Pancreas (tissue), 10 donors: Measurements from ENCODE around the gene LUM. TPM values are rescaled to one million over a fixed set of nuclear protein-coding genes. Genes with fewer than 3 reads are reported as not detected.

Source experiments
- ATAC-seq, 4 donors: fragments of 200-7000 bp; cut with Tn5 transposase; one replicate each; pipeline versions ENCODE4 v1.8.0 to v1.9.1; 2020; ENCODE audit warnings: mild to moderate bottlenecking in 4 of 4, moderate library complexity in 4 of 4
- DNase-seq, 6 donors: peaks; one replicate each; pipeline ENCODE4 v3.0.0-alpha.2; 2020
- FAIRE-seq: peaks from 2 replicates; lab custom pipeline; 2012; peaks lifted over from hg19 to GRCh38; lab: Jason Lieb, UNC
- H3K27ac ChIP-seq, 4 donors: fragments of 200-600 bp; sonication (generic); 1 replicate in 3 of 4; 2 replicates in 1 of 4; pipeline versions ENCODE4 v1.5.0 to v1.8.0; 2020
- H3K27me3 ChIP-seq, 4 donors: fragments of 200-600 bp; one replicate each; pipeline ENCODE4 v1.8.0; 2021
- H3K36me3 ChIP-seq, 3 donors: fragments of 200-600 bp; sonication (generic) in 1 of 3; one replicate each; pipeline versions ENCODE4 v1.5.0 to v1.8.0; 2020 to 2021
- H3K4me1 ChIP-seq, 3 donors: fragments of 200-600 bp; one replicate each; pipeline ENCODE4 v1.8.0; 2021
- H3K4me3 ChIP-seq, 4 donors: fragments of 200-600 bp; sonication (generic) in 2 of 4; one replicate each; pipeline versions ENCODE4 v1.5.0 to v1.8.0; 2020 to 2021
- H3K9me3 ChIP-seq, 4 donors: fragments of 200-600 bp; one replicate each; pipeline ENCODE4 v1.8.0; 2021
- WGBS, 2 donors: extraction: QIAGEN DNeasy Blood & Tissue Kit; methylation state at CpG; one replicate each; pipeline ENCODE4 v1.1.7; 2013; 5-methylcytosine and 5-hydroxymethylcytosine counted together
- intact Hi-C, 3 donors: fragments of 100-400 bp; cut with DNase I; formaldehyde crosslinking; loops; one replicate each; pipeline versions ENCODE4 v1.11.1 to v1.14.2; 2022
- polyA plus RNA-seq, 2 donors: library from polyadenylated mRNA; stranded (reverse); fragments of 200-250 nt; gene quantifications; one replicate each; pipeline ENCODE4 v1.2.3, GENCODE V29; 2013
- total RNA-seq, 6 donors: library from RNA; stranded (reverse); fragmentation: NEBNext Ultra II Directional in 4 of 6; extraction: Animal tissue kit (Norgen Biotek cat#: 25700) in 4 of 6; gene quantifications; one replicate each; pipeline versions ENCODE4 v1.2.1 to v1.2.4, GENCODE V29; 2021 to 2023
- TF ChIP-seq, protein P1 (sequence below), 4 donors: fragments of 200-600 bp; sonication (generic) in 3 of 4; IDR thresholded peaks; one replicate each; pipeline versions ENCODE4 v1.5.0 to v1.8.0; 2021; ENCODE audit warnings: antibody characterized with exemption in 4 of 4
- donor health status: healthy with polysubstance abuse.
- donor health status: DM: no; HTN: no; CAD: no; lungs with moderate emphysema.
- donor health status: DM: no; HTN: no; CAD: no.
- donor health status: control.
- donor health status: control.
- donor health status: Bipolar disorder and iron deficiency.
- donor health status: DM: yes; HTN: yes; CAD: no.
- donor health status: DM: no; HTN: no; CAD: no.
- donor health status: DM: no; HTN: no; CAD: no.
- donor health status: DM: yes; HTN: yes; CAD: no.

LUM gene
- total and polyA plus RNA-seq, 8 donors, result 5.1 to 164 (median 18.4) TPM

DNA sequence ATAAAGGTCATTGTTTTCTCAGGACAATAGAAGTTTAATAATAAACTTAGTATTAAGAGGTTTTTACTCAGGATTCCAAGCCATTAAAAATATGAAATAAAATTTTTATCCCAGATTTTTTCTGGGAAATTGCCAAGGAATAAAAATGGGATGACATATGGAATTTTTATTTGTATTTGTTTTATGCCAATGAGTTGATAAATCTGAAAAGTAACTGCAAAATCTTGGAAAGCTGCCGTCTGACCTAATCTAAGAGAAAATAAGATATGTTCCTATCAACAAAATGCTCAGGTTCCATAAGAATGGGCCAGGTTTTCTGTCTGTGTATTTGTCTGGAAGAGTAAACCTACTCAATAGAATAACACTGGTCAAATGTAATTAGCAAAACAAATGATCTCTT, 31.3 kb downstream of the LUM start:
- no peak for FAIRE-seq
- Histone ChIP-seq H3K4me3 (no peak overlapping the region), H3K9me3 (no peaks in the 10 kb centered on the region), H3K27me3 (no peaks in the 10 kb centered on the region), H3K27ac (no peak overlapping the region), H3K36me3 (no peaks in the 10 kb centered on the region), H3K4me1 (no peaks in the 10 kb centered on the region)
- ATAC-seq, result no peak
- 16 to 21% methylated on average over 1 of the region's 1 CpG for WGBS, 2 donors
- TF ChIP-seq, protein P1, sequence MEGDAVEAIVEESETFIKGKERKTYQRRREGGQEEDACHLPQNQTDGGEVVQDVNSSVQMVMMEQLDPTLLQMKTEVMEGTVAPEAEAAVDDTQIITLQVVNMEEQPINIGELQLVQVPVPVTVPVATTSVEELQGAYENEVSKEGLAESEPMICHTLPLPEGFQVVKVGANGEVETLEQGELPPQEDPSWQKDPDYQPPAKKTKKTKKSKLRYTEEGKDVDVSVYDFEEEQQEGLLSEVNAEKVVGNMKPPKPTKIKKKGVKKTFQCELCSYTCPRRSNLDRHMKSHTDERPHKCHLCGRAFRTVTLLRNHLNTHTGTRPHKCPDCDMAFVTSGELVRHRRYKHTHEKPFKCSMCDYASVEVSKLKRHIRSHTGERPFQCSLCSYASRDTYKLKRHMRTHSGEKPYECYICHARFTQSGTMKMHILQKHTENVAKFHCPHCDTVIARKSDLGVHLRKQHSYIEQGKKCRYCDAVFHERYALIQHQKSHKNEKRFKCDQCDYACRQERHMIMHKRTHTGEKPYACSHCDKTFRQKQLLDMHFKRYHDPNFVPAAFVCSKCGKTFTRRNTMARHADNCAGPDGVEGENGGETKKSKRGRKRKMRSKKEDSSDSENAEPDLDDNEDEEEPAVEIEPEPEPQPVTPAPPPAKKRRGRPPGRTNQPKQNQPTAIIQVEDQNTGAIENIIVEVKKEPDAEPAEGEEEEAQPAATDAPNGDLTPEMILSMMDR (IDR thresholded peaks at IDR 0.05), result no peak
- intact Hi-C loops, result no loop called here
- no peak for DNase-seq

DNA sequence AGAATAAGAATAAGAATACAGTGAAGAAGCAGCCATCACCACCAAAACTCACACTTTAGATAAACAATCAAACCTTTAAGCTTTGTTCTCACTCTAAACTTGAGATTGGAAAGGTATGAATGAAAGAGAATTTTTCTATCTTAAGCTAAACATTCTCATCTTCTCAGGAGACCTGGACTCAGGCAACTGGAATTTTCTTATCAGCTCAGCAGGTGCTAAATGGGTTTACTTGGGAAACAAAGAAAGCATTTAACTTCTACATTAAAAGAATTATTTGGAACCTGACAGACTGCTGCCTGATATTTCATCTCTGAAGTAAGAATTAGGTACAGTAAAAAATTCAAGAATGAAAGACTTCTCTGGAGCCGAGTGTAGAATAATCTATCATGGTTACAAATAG, 32.8 kb downstream of the LUM start:
- no peaks in the 10 kb centered on the region for H3K4me1 ChIP-seq
- no peaks in the 10 kb centered on the region for H3K36me3 ChIP-seq
- intact Hi-C loops, result no loop called here
- ATAC-seq (no peak), FAIRE-seq (no peak), DNase-seq (no peak)
- TF ChIP-seq, protein P1 (IDR thresholded peaks at IDR 0.05), result no peak
- H3K27me3 ChIP-seq, result no peaks in the 10 kb centered on the region
- H3K9me3 ChIP-seq, result no peaks in the 10 kb centered on the region
- 13 to 14% methylated on average over 1 of the region's 1 CpG for WGBS, 2 donors
- no peak overlapping the region for H3K27ac ChIP-seq
- H3K4me3 ChIP-seq, result no peak overlapping the region

DNA sequence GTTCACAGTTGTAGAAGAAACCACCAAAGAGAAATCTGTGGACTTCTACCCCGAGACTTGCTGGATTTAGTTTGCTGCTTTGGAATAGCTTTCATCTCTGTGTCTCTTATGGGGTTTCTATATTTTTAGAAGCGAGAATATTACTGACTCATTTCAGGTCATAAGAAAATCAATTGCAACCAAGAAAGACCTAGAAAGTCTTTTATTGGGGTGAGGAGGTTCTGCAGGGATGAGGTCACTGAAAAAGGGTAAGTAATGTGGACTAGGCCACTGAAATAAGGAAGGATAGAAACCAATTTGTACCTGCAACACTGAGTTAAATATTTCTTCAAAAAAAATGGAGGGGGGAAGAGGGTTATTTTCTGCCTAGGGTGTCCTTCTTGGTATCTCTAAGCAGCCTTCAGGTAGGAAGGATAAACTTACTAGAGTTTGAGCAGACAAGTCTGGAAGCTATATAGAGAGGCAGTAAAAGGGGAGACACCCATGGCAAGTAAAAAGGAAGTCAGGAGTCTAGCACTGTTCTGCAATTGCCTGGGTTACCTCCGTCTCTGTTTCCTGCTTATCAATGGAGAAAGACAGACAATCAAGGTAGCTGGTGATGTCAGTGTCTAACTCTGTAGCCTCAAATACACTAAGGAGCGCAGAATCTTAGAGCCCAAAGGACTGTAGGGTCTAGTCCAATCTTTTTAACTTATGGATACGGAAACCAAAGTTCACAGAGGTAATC, 33.9 kb downstream of the LUM start:
- DNase-seq, result no peak
- H3K27ac ChIP-seq, result no peak overlapping the region
- no peaks in the 10 kb centered on the region for H3K36me3 ChIP-seq
- H3K4me1 ChIP-seq, result no peaks in the 10 kb centered on the region
- H3K9me3 ChIP-seq, result no peaks in the 10 kb centered on the region
- no peak for ATAC-seq
- WGBS, 2 donors, result 83 to 93% methylated on average over 5 of the region's 5 CpGs
- TF ChIP-seq, protein P1 (IDR thresholded peaks at IDR 0.05), result no peak
- intact Hi-C loops, result no loop called here
- FAIRE-seq, result no peak
- no peak overlapping the region for H3K4me3 ChIP-seq
- H3K27me3 ChIP-seq, result no peaks in the 10 kb centered on the region

DNA sequence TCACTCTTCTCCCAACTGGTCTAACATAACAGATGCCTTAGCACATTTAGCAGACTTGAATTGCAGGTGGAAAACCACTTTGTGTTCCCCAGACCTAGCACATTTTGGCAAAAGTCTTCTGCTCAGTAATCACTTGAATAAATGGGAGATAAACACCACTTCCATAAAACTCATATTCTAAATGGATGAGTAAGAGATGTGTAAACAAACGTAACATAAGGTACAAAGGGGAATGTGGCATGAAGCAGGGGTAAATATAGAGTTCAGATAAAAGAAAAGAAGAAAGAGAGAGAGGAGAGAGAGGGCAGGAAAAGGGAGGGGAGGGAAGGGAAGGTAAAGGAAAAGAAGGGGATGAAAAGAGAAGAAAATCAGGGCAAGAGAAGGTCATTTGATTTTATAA, 36.4 kb downstream of the LUM start:
- TF ChIP-seq, protein P1 (IDR thresholded peaks at IDR 0.05), result no peak
- intact Hi-C loops, result no loop called here
- WGBS, 2 donors, result 49 to 52% methylated on average over 1 of the region's 1 CpG
- H3K4me3 ChIP-seq, result no peak overlapping the region
- no peaks in the 10 kb centered on the region for H3K36me3 ChIP-seq
- DNase-seq, result no peak
- ATAC-seq, result no peak
- no peak overlapping the region for H3K27ac ChIP-seq
- no peaks in the 10 kb centered on the region for H3K4me1 ChIP-seq
- H3K27me3 ChIP-seq, result no peaks in the 10 kb centered on the region
- FAIRE-seq, result no peak
- H3K9me3 ChIP-seq, result no peaks in the 10 kb centered on the region

DNA sequence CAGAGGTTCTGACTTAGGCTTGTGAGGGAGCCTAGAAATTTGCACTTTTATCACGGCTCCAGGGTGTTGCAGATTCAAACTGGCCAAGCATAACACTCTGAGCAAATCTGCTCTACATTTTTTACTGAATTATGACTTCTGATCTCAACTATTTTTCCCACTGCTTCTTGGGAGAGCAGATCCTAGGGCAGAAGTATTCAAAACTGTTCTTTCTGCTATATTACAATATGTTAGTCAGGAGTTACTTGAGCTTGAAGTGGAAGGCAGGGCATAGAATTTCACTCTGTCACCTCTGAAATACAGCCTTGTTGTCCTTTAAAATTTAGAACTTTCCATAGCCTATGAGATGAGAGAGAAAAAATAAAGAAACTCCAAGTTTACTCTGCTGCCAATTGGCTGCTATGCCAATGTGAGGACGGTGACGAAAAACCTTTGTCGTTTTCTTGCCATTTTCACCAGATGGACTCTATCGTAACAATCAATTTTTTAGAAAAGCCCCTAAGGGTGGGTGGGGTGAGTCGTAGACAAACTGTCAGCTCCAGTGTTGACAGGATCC, 37.1 kb downstream of the LUM start:
- Histone ChIP-seq H3K9me3 (no peaks in the 10 kb centered on the region), H3K4me3 (no peak overlapping the region), H3K36me3 (no peaks in the 10 kb centered on the region), H3K4me1 (no peaks in the 10 kb centered on the region), H3K27ac (no peak overlapping the region), H3K27me3 (no peaks in the 10 kb centered on the region)
- ATAC-seq (no peak), FAIRE-seq (no peak), DNase-seq (no peak)
- intact Hi-C loops, result no loop called here
- WGBS, 2 donors, result 67 to 74% methylated on average over 6 of the region's 6 CpGs
- TF ChIP-seq, protein P1 (IDR thresholded peaks at IDR 0.05), result no peak
